GM12874 (cell line): Measurements from ENCODE around the gene PLAAT3.

ENCODE experiments used
- TF ChIP-seq, protein P1 (sequence below): IDR thresholded peaks from 2 replicates; pipeline ENCODE4 v1.5.1; 2011; ENCODE audit warnings: low read depth, mild to moderate bottlenecking, control low read depth, low read length, moderate library complexity; ENCODE audit not compliant: insufficient read depth

Gene PLAAT3

GRCh38 chr11:63527667-63528066 lies 86.6 kb downstream of the PLAAT3 start:
- TF ChIP-seq, protein P1, sequence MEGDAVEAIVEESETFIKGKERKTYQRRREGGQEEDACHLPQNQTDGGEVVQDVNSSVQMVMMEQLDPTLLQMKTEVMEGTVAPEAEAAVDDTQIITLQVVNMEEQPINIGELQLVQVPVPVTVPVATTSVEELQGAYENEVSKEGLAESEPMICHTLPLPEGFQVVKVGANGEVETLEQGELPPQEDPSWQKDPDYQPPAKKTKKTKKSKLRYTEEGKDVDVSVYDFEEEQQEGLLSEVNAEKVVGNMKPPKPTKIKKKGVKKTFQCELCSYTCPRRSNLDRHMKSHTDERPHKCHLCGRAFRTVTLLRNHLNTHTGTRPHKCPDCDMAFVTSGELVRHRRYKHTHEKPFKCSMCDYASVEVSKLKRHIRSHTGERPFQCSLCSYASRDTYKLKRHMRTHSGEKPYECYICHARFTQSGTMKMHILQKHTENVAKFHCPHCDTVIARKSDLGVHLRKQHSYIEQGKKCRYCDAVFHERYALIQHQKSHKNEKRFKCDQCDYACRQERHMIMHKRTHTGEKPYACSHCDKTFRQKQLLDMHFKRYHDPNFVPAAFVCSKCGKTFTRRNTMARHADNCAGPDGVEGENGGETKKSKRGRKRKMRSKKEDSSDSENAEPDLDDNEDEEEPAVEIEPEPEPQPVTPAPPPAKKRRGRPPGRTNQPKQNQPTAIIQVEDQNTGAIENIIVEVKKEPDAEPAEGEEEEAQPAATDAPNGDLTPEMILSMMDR = no peak
